HEK293T (cell line): ENCODE measurements around the gene OOSP4A.

Experiments
- CTCF ChIA-PET: fragments of 350-600 bp; formaldehyde crosslinking; extraction: SDS; loops from one replicate; lab custom pipeline; 2021; ENCODE audit warnings: antibody characterized with exemption, inconsistent platforms; lab: Yijun Ruan, JAX
- POLR2A ChIA-PET: fragments of 350-600 bp; formaldehyde crosslinking; extraction: SDS; loops from one replicate; lab custom pipeline; 2020; ENCODE audit warnings: antibody characterized with exemption, inconsistent platforms; lab: Yijun Ruan, JAX
- DNase-seq: peaks from one replicate; pipeline ENCODE4 v3.0.0; 2012; ENCODE audit warnings: mixed read lengths; ENCODE audit errors: extremely low spot score
- ARNT ChIP-seq: fragments of 450-650 bp; IDR thresholded peaks from 2 replicates; pipeline ENCODE4 v1.6.1; 2017; ENCODE audit warnings: mild to moderate bottlenecking
- BHLHE40 ChIP-seq: fragments of 450-650 bp; IDR thresholded peaks from 2 replicates; pipeline ENCODE4 v1.6.1; 2016; ENCODE audit warnings: mild to moderate bottlenecking, moderate library complexity, borderline replicate concordance
- CTBP1 ChIP-seq: fragments of 450-650 bp; IDR thresholded peaks from 2 replicates; pipeline ENCODE4 v1.6.1; 2016; ENCODE audit warnings: borderline replicate concordance
- ELF4 ChIP-seq: fragments of 450-650 bp; IDR thresholded peaks from 2 replicates; pipeline ENCODE4 v1.6.1; 2017; ENCODE audit warnings: antibody characterized with exemption
- FOXA1 ChIP-seq: fragments of 450-650 bp; IDR thresholded peaks from 2 replicates; pipeline ENCODE4 v1.6.1; 2016; ENCODE audit warnings: mild to moderate bottlenecking
- FOXK2 ChIP-seq: fragments of 450-650 bp; IDR thresholded peaks from 2 replicates; pipeline ENCODE4 v1.6.1; 2016; ENCODE audit warnings: mild to moderate bottlenecking
- FOXM1 ChIP-seq: fragments of 450-650 bp; IDR thresholded peaks from 2 replicates; pipeline ENCODE4 v1.6.1; 2017; ENCODE audit warnings: mild to moderate bottlenecking, borderline replicate concordance
- HDGF ChIP-seq: fragments of 450-650 bp; IDR thresholded peaks from 2 replicates; pipeline ENCODE4 v1.6.1; 2017; ENCODE audit warnings: antibody characterized with exemption, borderline replicate concordance
- L3MBTL2 ChIP-seq: fragments of 450-650 bp; conservative IDR thresholded peaks from 2 replicates; pipeline ENCODE4 v1.6.1; 2016; ENCODE audit warnings: mild to moderate bottlenecking
- LEF1 ChIP-seq: fragments of 450-650 bp; IDR thresholded peaks from 2 replicates; pipeline ENCODE4 v1.6.1; 2017; ENCODE audit warnings: mild to moderate bottlenecking, borderline replicate concordance
- NFRKB ChIP-seq: fragments of 450-650 bp; IDR thresholded peaks from 2 replicates; pipeline ENCODE4 v1.6.1; 2016; ENCODE audit warnings: mild to moderate bottlenecking, moderate library complexity
- SP1 ChIP-seq: fragments of 450-650 bp; IDR thresholded peaks from 2 replicates; pipeline ENCODE4 v1.6.1; 2017
- SUZ12 ChIP-seq: fragments of 450-650 bp; IDR thresholded peaks from 2 replicates; pipeline ENCODE4 v1.6.1; 2016; ENCODE audit warnings: mild to moderate bottlenecking
- TARDBP ChIP-seq: fragments of 450-650 bp; IDR thresholded peaks from 2 replicates; pipeline ENCODE4 v1.6.1; 2016
- ZNF384 ChIP-seq: fragments of 450-650 bp; IDR thresholded peaks from 2 replicates; pipeline ENCODE4 v1.6.1; 2016
- TF ChIP-seq, protein P1 (sequence below): fragments of 450-650 bp; IDR thresholded peaks from 2 replicates; pipeline ENCODE4 v1.6.1; 2016

Gene OOSP4A

DNA sequence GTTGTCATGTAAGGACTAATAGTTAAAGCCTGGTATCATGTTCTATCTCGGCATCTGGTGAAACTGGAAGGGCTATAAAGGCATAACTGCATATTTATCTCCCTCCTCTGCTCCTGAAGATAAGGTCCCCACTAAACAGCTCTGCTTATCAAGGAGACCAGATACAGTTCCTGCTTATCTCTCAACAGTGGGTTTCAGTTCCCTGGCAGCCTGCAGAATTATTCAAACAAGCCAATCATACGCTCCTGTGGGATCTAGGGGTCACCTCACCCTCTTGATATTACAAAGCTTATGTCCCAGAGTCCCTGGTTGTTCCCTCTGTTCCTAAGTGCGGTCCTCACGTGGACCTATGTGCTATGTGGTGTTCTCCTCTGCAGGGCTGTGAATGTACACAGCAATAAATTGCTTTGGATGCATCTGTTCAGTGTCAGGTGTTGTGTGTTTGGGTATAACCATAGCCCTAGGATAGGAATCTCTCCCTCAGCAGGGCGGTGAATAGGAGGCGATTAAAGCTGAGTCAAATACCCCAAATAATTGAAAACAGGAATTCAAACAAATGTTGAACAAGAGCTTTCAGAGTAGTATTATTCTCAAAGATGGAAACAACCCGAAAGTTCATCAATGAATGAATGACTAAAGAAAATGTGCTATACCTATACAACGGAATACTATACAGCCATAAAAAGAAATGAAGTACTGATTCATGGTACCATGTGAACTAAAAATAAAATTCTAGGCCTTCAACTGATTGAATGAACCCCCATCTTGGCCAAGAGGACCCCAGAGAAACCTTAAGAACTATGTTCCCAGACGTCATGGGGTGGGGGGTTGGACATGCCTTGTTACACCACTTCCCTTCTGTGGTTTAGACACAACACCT is 3.1 kb upstream of the OOSP4A start:
- no peak for TF ChIP-seq SUZ12
- TF ChIP-seq CTBP1, result no peak
- no peak for TF ChIP-seq FOXK2
- no peak for TF ChIP-seq BHLHE40
- no peak for TF ChIP-seq ELF4
- TF ChIP-seq ZNF384, result no peak
- no peak for TF ChIP-seq FOXA1
- TF ChIP-seq ARNT, result no peak
- TF ChIP-seq TARDBP, result no peak
- TF ChIP-seq, protein P1, sequence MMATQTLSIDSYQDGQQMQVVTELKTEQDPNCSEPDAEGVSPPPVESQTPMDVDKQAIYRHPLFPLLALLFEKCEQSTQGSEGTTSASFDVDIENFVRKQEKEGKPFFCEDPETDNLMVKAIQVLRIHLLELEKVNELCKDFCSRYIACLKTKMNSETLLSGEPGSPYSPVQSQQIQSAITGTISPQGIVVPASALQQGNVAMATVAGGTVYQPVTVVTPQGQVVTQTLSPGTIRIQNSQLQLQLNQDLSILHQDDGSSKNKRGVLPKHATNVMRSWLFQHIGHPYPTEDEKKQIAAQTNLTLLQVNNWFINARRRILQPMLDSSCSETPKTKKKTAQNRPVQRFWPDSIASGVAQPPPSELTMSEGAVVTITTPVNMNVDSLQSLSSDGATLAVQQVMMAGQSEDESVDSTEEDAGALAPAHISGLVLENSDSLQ, result no peak
- ChIA-PET CTCF (no interaction called here), POLR2A (no interaction called here)
- no peak for DNase-seq

- TF ChIP-seq LEF1 (no peak), SP1 (no peak), FOXK2 (no peak), NFRKB (no peak), HDGF (no peak), L3MBTL2 (no peak), ARNT (no peak), TARDBP (no peak), ZNF384 (no peak), SUZ12 (no peak), CTBP1 (no peak), BHLHE40 (no peak), FOXA1 (no peak)
- ChIA-PET CTCF (interaction anchor here (0.6 kb wide), 1 partner anchor 820 kb away, joined by 3 read pairs; the partner anchor contains the start of gene FAM111A), POLR2A (no interaction called here)
- no peak for DNase-seq
Observed at GRCh38 chr11:59962107-59962482, 1.7 kb upstream of the OOSP4A start.

DNA sequence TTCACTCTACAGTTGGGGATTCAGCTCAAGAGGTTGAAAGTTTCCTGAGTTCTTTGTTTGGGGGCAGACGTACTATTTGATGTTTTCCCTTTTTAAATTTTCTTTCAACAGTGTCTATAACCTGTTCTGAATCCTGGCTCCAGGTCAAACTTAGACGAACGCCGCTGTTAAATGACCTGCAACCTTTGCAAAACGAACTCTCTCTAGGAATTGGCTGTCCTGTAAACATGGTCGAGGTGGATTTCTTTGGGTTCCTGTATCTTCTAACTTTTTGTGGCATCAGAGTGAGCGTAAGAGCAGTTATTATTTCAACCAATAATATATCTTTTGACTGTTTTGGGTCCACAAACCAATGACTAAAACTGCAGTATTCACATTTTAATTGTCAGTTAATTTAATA is 1.6 kb downstream of the OOSP4A start:
- no peak for DNase-seq
- CTCF ChIA-PET, result no interaction called here
- POLR2A ChIA-PET, result no interaction called here
- no peak for TF ChIP-seq ELF4
- TF ChIP-seq CTBP1, result no peak
- TF ChIP-seq NFRKB, result no peak

DNA sequence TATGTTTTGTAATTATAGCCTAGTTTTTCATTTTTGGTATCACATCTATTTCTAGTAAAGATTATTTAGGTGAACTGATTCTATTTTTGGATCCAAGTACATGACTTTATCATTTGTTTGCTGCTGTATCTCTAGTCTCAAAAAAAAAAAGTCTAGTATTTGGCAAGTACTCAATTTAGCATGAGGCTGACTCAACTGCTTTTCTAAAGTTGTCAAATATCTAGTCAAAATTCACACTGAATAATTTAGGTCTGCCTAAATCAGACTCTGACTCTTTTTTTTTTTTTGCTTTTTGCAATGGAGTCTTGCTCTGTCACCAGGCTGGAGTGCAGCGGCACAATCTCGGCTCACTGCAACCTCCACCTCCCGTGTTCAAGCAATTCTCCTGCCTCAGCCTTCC is 2.4 kb downstream of the OOSP4A start:
- TF ChIP-seq HDGF (no peak), SUZ12 (no peak), ELF4 (no peak), L3MBTL2 (no peak), ZNF384 (no peak), NFRKB (no peak), TARDBP (no peak), SP1 (no peak), BHLHE40 (no peak), FOXA1 (no peak), ARNT (no peak), FOXM1 (no peak), CTBP1 (no peak)
- TF ChIP-seq, protein P1, result no peak
- no peak for DNase-seq
- POLR2A ChIA-PET, result no interaction called here
- CTCF ChIA-PET, result no interaction called here

- CTCF ChIA-PET, result no interaction called here
- POLR2A ChIA-PET, result no interaction called here
- no peak for DNase-seq
- TF ChIP-seq BHLHE40 (no peak), SP1 (no peak), ARNT (no peak), ELF4 (no peak), TARDBP (no peak), LEF1 (no peak), FOXA1 (no peak), NFRKB (no peak), SUZ12 (no peak), HDGF (no peak), FOXK2 (no peak)
Observed at GRCh38 chr11:59967677-59968394, 4.0 kb downstream of the OOSP4A start.

DNA sequence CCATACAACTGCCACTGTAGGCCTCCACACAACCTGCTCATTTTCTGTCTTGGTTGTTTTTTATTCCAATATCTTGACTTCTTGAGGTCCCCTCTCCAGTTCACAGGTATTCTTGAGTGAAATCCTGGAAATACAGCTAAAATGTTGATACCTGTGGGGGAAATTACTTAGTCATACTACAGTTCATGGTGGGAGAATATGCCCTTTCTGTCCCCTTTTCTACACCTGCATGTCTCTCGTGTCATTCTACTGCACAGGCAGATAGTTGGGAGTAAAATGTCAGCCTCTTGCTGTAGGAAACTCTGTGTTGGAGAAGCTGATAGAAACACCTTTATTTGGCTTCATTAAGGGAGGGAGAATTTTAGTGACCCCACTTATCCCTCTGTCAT is 4.6 kb downstream of the OOSP4A start:
- DNase-seq, result no peak
- POLR2A ChIA-PET, result no interaction called here
- CTCF ChIA-PET, result no interaction called here
- TF ChIP-seq ELF4 (no peak), L3MBTL2 (no peak), SUZ12 (no peak), CTBP1 (no peak), FOXA1 (no peak), LEF1 (no peak), FOXK2 (no peak), NFRKB (no peak), BHLHE40 (no peak)
- TF ChIP-seq, protein P1, result no peak
